Neural cell (in vitro differentiated cells): ENCODE measurements around the gene PPARGC1A.

Experiments
- CTCF ChIP-seq: fragments of 450-650 bp; IDR thresholded peaks from 2 replicates; pipeline ENCODE4 v1.5.1; 2014; ENCODE audit warnings: antibody characterized with exemption, mild to moderate bottlenecking, moderate library complexity; ENCODE audit not compliant: poor library complexity, severe bottlenecking
- EP300 ChIP-seq: fragments of 450-650 bp; conservative IDR thresholded peaks from 2 replicates; pipeline ENCODE4 v1.6.1; 2014; ENCODE audit warnings: antibody characterized with exemption, mild to moderate bottlenecking, moderate library complexity; ENCODE audit not compliant: poor library complexity, severe bottlenecking
- POLR2AphosphoS5 ChIP-seq: IDR thresholded peaks from 2 replicates; pipeline ENCODE4 v1.6.1; 2012
- RAD21 ChIP-seq: fragments of 450-650 bp; conservative IDR thresholded peaks from 2 replicates; pipeline ENCODE4 v1.6.1; 2014; ENCODE audit warnings: antibody characterized with exemption, mild to moderate bottlenecking, moderate library complexity
- REST ChIP-seq: IDR thresholded peaks from 2 replicates; pipeline ENCODE4 v1.6.1; 2012; ENCODE audit warnings: borderline replicate concordance

- no peak for TF ChIP-seq CTCF
- no peak for TF ChIP-seq POLR2AphosphoS5
- no peak for TF ChIP-seq EP300
- no peak for TF ChIP-seq RAD21
- TF ChIP-seq REST = no peak
Observed at GRCh38 chr4:23837371-23837770, 52.5 kb downstream of the PPARGC1A start.
